KMS-11 (cell line): Measurements from ENCODE around the gene DNAH17.

ENCODE experiments used
- H2AFZ ChIP-seq: fragments of 200-600 bp; sonication (generic); 2 replicates; pipeline ENCODE4 v1.6.1; 2016; ENCODE audit warnings: antibody characterized with exemption, mixed run types, low read depth
- H3K27ac ChIP-seq: fragments of 200-600 bp; sonication (generic); 2 replicates; pipeline ENCODE4 v1.6.1; 2016; ENCODE audit warnings: mild to moderate bottlenecking, mixed run types
- H3K27me3 ChIP-seq: fragments of 200-600 bp; sonication (generic); 2 replicates; pipeline ENCODE4 v1.6.1; 2017; ENCODE audit warnings: mild to moderate bottlenecking, low read depth, mixed run types, moderate library complexity; ENCODE audit not compliant: insufficient read depth
- H3K36me3 ChIP-seq: fragments of 200-600 bp; sonication (generic); 2 replicates; pipeline ENCODE4 v1.6.1; 2017; ENCODE audit warnings: mild to moderate bottlenecking, mixed run types; ENCODE audit not compliant: insufficient read depth
- H3K4me1 ChIP-seq: fragments of 200-600 bp; sonication (generic); 2 replicates; pipeline ENCODE4 v1.6.1; 2016; ENCODE audit warnings: mild to moderate bottlenecking, low read depth, mixed run types; ENCODE audit not compliant: poor library complexity, severe bottlenecking
- H3K4me2 ChIP-seq: fragments of 200-600 bp; sonication (generic); 2 replicates; pipeline ENCODE4 v1.7.0; 2016; ENCODE audit warnings: mild to moderate bottlenecking, mixed run types
- H3K4me3 ChIP-seq: fragments of 200-600 bp; sonication (generic); IDR thresholded peaks from 2 replicates; pipeline ENCODE4 v1.6.1; 2017; ENCODE audit warnings: low read depth, low read length, mixed read lengths; ENCODE audit not compliant: insufficient read depth
- H3K79me2 ChIP-seq: fragments of 200-600 bp; sonication (generic); 2 replicates; pipeline ENCODE4 v1.6.1; 2016; ENCODE audit warnings: low read depth, mixed run types; ENCODE audit not compliant: insufficient read depth
- H3K9ac ChIP-seq: fragments of 200-600 bp; sonication (generic); 2 replicates; pipeline ENCODE4 v1.6.1; 2016; ENCODE audit warnings: mild to moderate bottlenecking, mixed run types
- H4K20me1 ChIP-seq: fragments of 200-600 bp; sonication (generic); 2 replicates; pipeline ENCODE4 v1.6.1; 2016; ENCODE audit warnings: mild to moderate bottlenecking, mixed run types; ENCODE audit not compliant: insufficient read depth
- CTCF ChIP-seq: fragments of 200-600 bp; sonication (generic); conservative IDR thresholded peaks from 2 replicates; pipeline ENCODE4 v1.6.1; 2017; ENCODE audit warnings: low read depth, mild to moderate bottlenecking, antibody characterized with exemption, low read length, moderate library complexity, mixed read lengths

DNAH17 gene

GRCh38 chr17:78528541-78528940 is 48.7 kb downstream of the DNAH17 start:
- Histone ChIP-seq H3K4me1 (no peaks in the 10 kb centered on the region), H3K36me3 (no peaks in the 10 kb centered on the region), H3K9ac (no peak overlapping the region), H3K4me3 (no peak overlapping the region), H3K4me2 (no peak overlapping the region), H3K27ac (no peak overlapping the region), H4K20me1 (no peaks in the 10 kb centered on the region), H3K79me2 (no peaks in the 10 kb centered on the region), H2AFZ (no peak overlapping the region), H3K27me3 (peaks cover 90% of the 10 kb centered on the region)
- TF ChIP-seq CTCF = no peak

- H3K4me2 ChIP-seq = no peak overlapping the region
- H2AFZ ChIP-seq = no peak overlapping the region
- H4K20me1 ChIP-seq = no peaks in the 10 kb centered on the region
- no peak overlapping the region for H3K27ac ChIP-seq
- H3K27me3 ChIP-seq = peaks cover 88% of the 10 kb centered on the region
- no peak for TF ChIP-seq CTCF
- H3K4me1 ChIP-seq = no peaks in the 10 kb centered on the region
- no peaks in the 10 kb centered on the region for H3K36me3 ChIP-seq
- no peak overlapping the region for H3K4me3 ChIP-seq
- no peak overlapping the region for H3K9ac ChIP-seq
- H3K79me2 ChIP-seq = no peaks in the 10 kb centered on the region
Measured at GRCh38 chr17:78527345-78527744, 49.9 kb downstream of the DNAH17 start.

- H3K9ac ChIP-seq = no peak overlapping the region
- no peak overlapping the region for H3K4me2 ChIP-seq
- TF ChIP-seq CTCF = no peak
- no peaks in the 10 kb centered on the region for H3K79me2 ChIP-seq
- H3K4me3 ChIP-seq = no peak overlapping the region
- peaks cover 87% of the 10 kb centered on the region for H3K27me3 ChIP-seq
- no peaks in the 10 kb centered on the region for H3K36me3 ChIP-seq
- no peaks in the 10 kb centered on the region for H3K4me1 ChIP-seq
- H4K20me1 ChIP-seq = no peaks in the 10 kb centered on the region
- H3K27ac ChIP-seq = no peak overlapping the region
- H2AFZ ChIP-seq = no peak overlapping the region
Measured at GRCh38 chr17:78526231-78527025, 50.8 kb downstream of the DNAH17 start.

- no peak overlapping the region for H3K27ac ChIP-seq
- H2AFZ ChIP-seq = no peak overlapping the region
- no peaks in the 10 kb centered on the region for H4K20me1 ChIP-seq
Measured at GRCh38 chr17:78525511-78526160, 51.6 kb downstream of the DNAH17 start.

More at GRCh38 chr17:78525511-78526160, 51.6 kb downstream of the DNAH17 start:
- no peak overlapping the region for H3K4me2 ChIP-seq
- no peaks in the 10 kb centered on the region for H3K79me2 ChIP-seq
- TF ChIP-seq CTCF = no peak
- H3K4me3 ChIP-seq = no peak overlapping the region
- no peaks in the 10 kb centered on the region for H3K4me1 ChIP-seq
- no peaks in the 10 kb centered on the region for H3K36me3 ChIP-seq
- no peak overlapping the region for H3K9ac ChIP-seq
- H3K27me3 ChIP-seq = peaks cover 85% of the 10 kb centered on the region; the same call in 1 of the 2 replicates
